ENCODE results near the gene NDUFA8. TPM values are rescaled to one million over a fixed set of nuclear protein-coding genes. Genes with fewer than 3 reads are reported as not detected.

Gene NDUFA8
- total and polyA plus RNA-seq, 9 of the 15 experiments (the other 6 are each of a cell fraction or from before 2014, with no cell fraction given): 105 to 212 (median 133) TPM

DNA sequence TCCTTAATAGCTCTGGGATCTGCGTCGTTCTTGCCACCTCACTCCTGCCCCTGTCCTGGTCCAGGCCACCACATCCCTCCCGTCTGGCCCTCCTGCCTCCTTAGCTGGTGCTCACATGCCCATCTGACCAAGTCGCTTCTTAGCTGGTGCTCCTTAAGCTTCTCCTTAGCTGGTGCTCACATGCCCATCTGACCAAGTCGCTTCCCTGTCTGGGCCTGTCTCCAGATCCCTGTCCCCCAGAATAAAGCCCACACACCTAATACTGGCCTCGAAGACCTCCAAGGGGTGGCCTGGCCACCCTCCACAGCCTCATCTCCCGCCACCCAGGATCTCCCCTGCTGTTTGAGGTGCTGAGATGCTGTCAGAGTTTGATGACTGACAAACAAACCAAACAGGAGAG, 35.1 kb downstream of the NDUFA8 start:
- no peak overlapping the region for H3K9ac ChIP-seq (ENCODE audit: insufficient read depth in 1 of 2, low read depth in 2 of 2, low read length in 2 of 2)
- no peak overlapping the region for H3K27ac ChIP-seq (ENCODE audit: extremely low read depth, low read depth, low read length)
- DNase-seq (ENCODE audit: extremely low read depth in 1 of 4, low spot score in 3 of 4): no peak
- no peak for FAIRE-seq
- ATAC-seq: no peak
- in situ Hi-C loops (cut with MboI): loop anchor here (5.0 to 10.0 kb wide), 3 partner anchors 228 to 690 kb away; no protein-coding TSS in a partner anchor
- peaks cover 0 to 18% of the 10 kb centered on the region in 2 experiments; a peak in 3 of 5 replicates for H3K27me3 ChIP-seq (ENCODE audit: control insufficient read depth in 2 of 2, insufficient read depth in 2 of 2, low read length in 2 of 2)
- TF ChIP-seq, protein P1, sequence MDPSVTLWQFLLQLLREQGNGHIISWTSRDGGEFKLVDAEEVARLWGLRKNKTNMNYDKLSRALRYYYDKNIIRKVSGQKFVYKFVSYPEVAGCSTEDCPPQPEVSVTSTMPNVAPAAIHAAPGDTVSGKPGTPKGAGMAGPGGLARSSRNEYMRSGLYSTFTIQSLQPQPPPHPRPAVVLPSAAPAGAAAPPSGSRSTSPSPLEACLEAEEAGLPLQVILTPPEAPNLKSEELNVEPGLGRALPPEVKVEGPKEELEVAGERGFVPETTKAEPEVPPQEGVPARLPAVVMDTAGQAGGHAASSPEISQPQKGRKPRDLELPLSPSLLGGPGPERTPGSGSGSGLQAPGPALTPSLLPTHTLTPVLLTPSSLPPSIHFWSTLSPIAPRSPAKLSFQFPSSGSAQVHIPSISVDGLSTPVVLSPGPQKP (CRISPR knock-in tag; IDR thresholded peaks at IDR 0.05): no peak
- no peak for TF ChIP-seq FOSL1 (tag; conservative IDR thresholded peaks at IDR 0.05)
- TF ChIP-seq RBM34 (IDR thresholded peaks at IDR 0.05; ENCODE audit: borderline replicate concordance, insufficient read depth, low read length): no peak
- TF ChIP-seq ZNF644 (tag; IDR thresholded peaks at IDR 0.05; ENCODE audit: low read depth): no peak
- TF ChIP-seq, protein P2, sequence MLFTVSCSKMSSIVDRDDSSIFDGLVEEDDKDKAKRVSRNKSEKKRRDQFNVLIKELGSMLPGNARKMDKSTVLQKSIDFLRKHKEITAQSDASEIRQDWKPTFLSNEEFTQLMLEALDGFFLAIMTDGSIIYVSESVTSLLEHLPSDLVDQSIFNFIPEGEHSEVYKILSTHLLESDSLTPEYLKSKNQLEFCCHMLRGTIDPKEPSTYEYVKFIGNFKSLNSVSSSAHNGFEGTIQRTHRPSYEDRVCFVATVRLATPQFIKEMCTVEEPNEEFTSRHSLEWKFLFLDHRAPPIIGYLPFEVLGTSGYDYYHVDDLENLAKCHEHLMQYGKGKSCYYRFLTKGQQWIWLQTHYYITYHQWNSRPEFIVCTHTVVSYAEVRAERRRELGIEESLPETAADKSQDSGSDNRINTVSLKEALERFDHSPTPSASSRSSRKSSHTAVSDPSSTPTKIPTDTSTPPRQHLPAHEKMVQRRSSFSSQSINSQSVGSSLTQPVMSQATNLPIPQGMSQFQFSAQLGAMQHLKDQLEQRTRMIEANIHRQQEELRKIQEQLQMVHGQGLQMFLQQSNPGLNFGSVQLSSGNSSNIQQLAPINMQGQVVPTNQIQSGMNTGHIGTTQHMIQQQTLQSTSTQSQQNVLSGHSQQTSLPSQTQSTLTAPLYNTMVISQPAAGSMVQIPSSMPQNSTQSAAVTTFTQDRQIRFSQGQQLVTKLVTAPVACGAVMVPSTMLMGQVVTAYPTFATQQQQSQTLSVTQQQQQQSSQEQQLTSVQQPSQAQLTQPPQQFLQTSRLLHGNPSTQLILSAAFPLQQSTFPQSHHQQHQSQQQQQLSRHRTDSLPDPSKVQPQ (CRISPR knock-in tag; IDR thresholded peaks at IDR 0.05; ENCODE audit: borderline replicate concordance): no peak
- TF ChIP-seq, protein P3, sequence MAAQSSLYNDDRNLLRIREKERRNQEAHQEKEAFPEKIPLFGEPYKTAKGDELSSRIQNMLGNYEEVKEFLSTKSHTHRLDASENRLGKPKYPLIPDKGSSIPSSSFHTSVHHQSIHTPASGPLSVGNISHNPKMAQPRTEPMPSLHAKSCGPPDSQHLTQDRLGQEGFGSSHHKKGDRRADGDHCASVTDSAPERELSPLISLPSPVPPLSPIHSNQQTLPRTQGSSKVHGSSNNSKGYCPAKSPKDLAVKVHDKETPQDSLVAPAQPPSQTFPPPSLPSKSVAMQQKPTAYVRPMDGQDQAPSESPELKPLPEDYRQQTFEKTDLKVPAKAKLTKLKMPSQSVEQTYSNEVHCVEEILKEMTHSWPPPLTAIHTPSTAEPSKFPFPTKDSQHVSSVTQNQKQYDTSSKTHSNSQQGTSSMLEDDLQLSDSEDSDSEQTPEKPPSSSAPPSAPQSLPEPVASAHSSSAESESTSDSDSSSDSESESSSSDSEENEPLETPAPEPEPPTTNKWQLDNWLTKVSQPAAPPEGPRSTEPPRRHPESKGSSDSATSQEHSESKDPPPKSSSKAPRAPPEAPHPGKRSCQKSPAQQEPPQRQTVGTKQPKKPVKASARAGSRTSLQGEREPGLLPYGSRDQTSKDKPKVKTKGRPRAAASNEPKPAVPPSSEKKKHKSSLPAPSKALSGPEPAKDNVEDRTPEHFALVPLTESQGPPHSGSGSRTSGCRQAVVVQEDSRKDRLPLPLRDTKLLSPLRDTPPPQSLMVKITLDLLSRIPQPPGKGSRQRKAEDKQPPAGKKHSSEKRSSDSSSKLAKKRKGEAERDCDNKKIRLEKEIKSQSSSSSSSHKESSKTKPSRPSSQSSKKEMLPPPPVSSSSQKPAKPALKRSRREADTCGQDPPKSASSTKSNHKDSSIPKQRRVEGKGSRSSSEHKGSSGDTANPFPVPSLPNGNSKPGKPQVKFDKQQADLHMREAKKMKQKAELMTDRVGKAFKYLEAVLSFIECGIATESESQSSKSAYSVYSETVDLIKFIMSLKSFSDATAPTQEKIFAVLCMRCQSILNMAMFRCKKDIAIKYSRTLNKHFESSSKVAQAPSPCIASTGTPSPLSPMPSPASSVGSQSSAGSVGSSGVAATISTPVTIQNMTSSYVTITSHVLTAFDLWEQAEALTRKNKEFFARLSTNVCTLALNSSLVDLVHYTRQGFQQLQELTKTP (IDR thresholded peaks at IDR 0.05; ENCODE audit: low read depth in 1 of 2, partially characterized antibody in 2 of 2): no peak
- TF ChIP-seq ZFPM2 (CRISPR knock-in tag; IDR thresholded peaks at IDR 0.05): no peak
- BruUV-seq (replicated peaks): no TSS peak
- H3K79me2 ChIP-seq (ENCODE audit: control insufficient read depth, insufficient read depth, low read length): no peaks in the 10 kb centered on the region
- no peak overlapping the region for H3K4me3 ChIP-seq
- no peak overlapping the region for H3K4me2 ChIP-seq (ENCODE audit: insufficient read depth, low read length)
- peaks cover 15% of the 10 kb centered on the region for H4K20me1 ChIP-seq (replicated peaks; ENCODE audit: control insufficient read depth, insufficient read depth, low read length)
- intact Hi-C loops (cut with micrococcal nuclease): loop anchor here (2.0 kb wide), 1 partner anchor 686 kb away; no protein-coding TSS in a partner anchor
- H3K9me3 ChIP-seq (replicated peaks; ENCODE audit: control insufficient read depth, insufficient read depth, low read depth, low read length): no peaks in the 10 kb centered on the region
- CTCF ChIA-PET (ENCODE audit: low intra/inter-chr PET ratio): interaction anchor here (1.5 to 3.9 kb wide), 6 partner anchors 25 to 1225 kb away, joined by 5 to 88 read pairs (median 16); no protein-coding TSS in a partner anchor
- H3K9me1 ChIP-seq (ENCODE audit: control insufficient read depth, insufficient read depth, low read length): no peaks in the 10 kb centered on the region
- WGBS (ENCODE audit: insufficient coverage, low coverage, missing lambda C conversion rate): 4% methylated on average over 7 of the region's 7 CpGs
- no peaks in the 10 kb centered on the region for H3K36me3 ChIP-seq (ENCODE audit: control insufficient read depth, insufficient read depth, low read length)
- H3K4me1 ChIP-seq (replicated peaks in 1 of 2; ENCODE audit: control insufficient read depth in 2 of 2, insufficient read depth in 2 of 2, low read length in 2 of 2): peaks cover 0 to 30% of the 10 kb centered on the region in 2 experiments; a peak in 3 of 5 replicates
- POLR2A ChIA-PET: interaction anchor here (0.6 to 1.6 kb wide), 10 partner anchors 11 to 1232 kb away, joined by 3 to 6 read pairs (median 3); partner anchors contain the start of gene CRB2
- H2AFZ ChIP-seq (ENCODE audit: low read depth, low read length): no peak overlapping the region

All from K562 (cell line).